K562 (cell line): ENCODE results near the gene ARMC9.

ENCODE experiments used
- DMBX1 ChIP-seq: fragments of 250-450 bp; sonication (Bioruptor Pico); IDR thresholded peaks from 2 replicates; pipeline ENCODE4 v1.8.0; 2022; ENCODE audit warnings: inconsistent platforms, mild to moderate bottlenecking, moderate library complexity, borderline replicate concordance
- PREB ChIP-seq: sonication (generic); formaldehyde crosslinking; IDR thresholded peaks from 2 replicates; pipeline ENCODE4 v1.8.1; 2023; ENCODE audit warnings: mild to moderate bottlenecking, missing genetic modification reagents

- TF ChIP-seq DMBX1 = no peak
- TF ChIP-seq PREB (CRISPR knock-in tag) = no peak
Measured at GRCh38 chr2:231246171-231246842, 47.9 kb downstream of the ARMC9 start.
